GM19035 (cell line): ENCODE results near the gene FBXO11.
A peak's percentile ranks its signal among the peaks of the same experiment; 100 is the strongest.

Experiments
- ATAC-seq: cut with Tn5 transposase; IDR thresholded peaks from one replicate; pipeline ENCODE4 v1.9.1; 2021; ENCODE audit not compliant: unreplicated experiment

The FBXO11 gene

GRCh38 chr2:47796090-47796697 is 110.1 kb downstream of the FBXO11 start:
- no peak for ATAC-seq

GRCh38 chr2:47785986-47786385 is 120.3 kb downstream of the FBXO11 start:
- ATAC-seq: no peak

GRCh38 chr2:47784352-47784851 is 121.9 kb downstream of the FBXO11 start:
- no peak for ATAC-seq

- peak; percentile 30 for ATAC-seq
These were observed 122.6 kb downstream of the FBXO11 start for GRCh38 chr2:47783486-47784351.

GRCh38 chr2:47782671-47783485 is 123.4 kb downstream of the FBXO11 start, which contains the start of gene MSH6:
Gene MSH6 (plus strand): TSS chr2:47783145. CDS start chr2:47783234, 89 bp downstream.
- ATAC-seq: peak; percentile 85

- no peak for ATAC-seq
These were observed 124.0 kb downstream of the FBXO11 start for GRCh38 chr2:47782381-47782670.

- no peak for ATAC-seq
These were observed 126.9 kb downstream of the FBXO11 start for GRCh38 chr2:47779426-47779790.

- no peak for ATAC-seq
These were observed 127.4 kb downstream of the FBXO11 start for GRCh38 chr2:47778698-47779425.

- ATAC-seq: no peak
These were observed 128.9 kb downstream of the FBXO11 start for GRCh38 chr2:47777277-47777937.

- ATAC-seq: no peak
These were observed 131.7 kb downstream of the FBXO11 start for GRCh38 chr2:47774567-47774966.

- no peak for ATAC-seq
These were observed 134.0 kb downstream of the FBXO11 start for GRCh38 chr2:47772343-47772742.

GRCh38 chr2:47771211-47771610 is 135.1 kb downstream of the FBXO11 start:
- ATAC-seq: no peak

- ATAC-seq: no peak
These were observed 137.0 kb downstream of the FBXO11 start for GRCh38 chr2:47769318-47769717.

- ATAC-seq: peak; percentile 84
These were observed 138.3 kb downstream of the FBXO11 start for GRCh38 chr2:47767880-47768609.

- ATAC-seq: peak; percentile 16
These were observed 138.8 kb downstream of the FBXO11 start for GRCh38 chr2:47767497-47767844.

GRCh38 chr2:47751856-47752414 is 154.4 kb downstream of the FBXO11 start:
- ATAC-seq: peak; percentile 34

- no peak for ATAC-seq
These were observed 158.4 kb downstream of the FBXO11 start for GRCh38 chr2:47747878-47748277.

GRCh38 chr2:47744074-47744473 is 162.2 kb downstream of the FBXO11 start:
- ATAC-seq: no peak

GRCh38 chr2:47741637-47742036 is 164.7 kb downstream of the FBXO11 start:
- ATAC-seq: no peak
